CD4-positive, alpha-beta T cell (primary cell): ENCODE results near the gene MRPL50. TPM values are rescaled to one million over a fixed set of nuclear protein-coding genes. Genes with fewer than 3 reads are reported as not detected.

Experiments used
- ATAC-seq: fragments of 200-7000 bp; cut with Tn5 transposase; one replicate; pipeline ENCODE4 v1.10.0; 2022; ENCODE audit warnings: mild to moderate bottlenecking; ENCODE audit not compliant: poor library complexity
- CTCF ChIA-PET: fragments of 350-600 bp; sonication (Branson Sonifier 250); formaldehyde crosslinking; loops from one replicate; lab custom pipeline; 2021; ENCODE audit warnings: antibody characterized with exemption, inconsistent platforms; lab: Charles Lee
- POLR2A ChIA-PET: fragments of 350-600 bp; sonication (Branson Sonifier 250); formaldehyde crosslinking; loops from one replicate; lab custom pipeline; 2021; ENCODE audit warnings: antibody characterized with exemption, inconsistent platforms; lab: Charles Lee
- DNase-seq, 14 experiments: peaks; one replicate each; pipeline ENCODE4 v3.0.0-alpha.2; 2013 to 2020; ENCODE audit warnings: mixed read lengths in 2 of 14
- H3K27ac ChIP-seq, 2 donors: one replicate each; pipeline versions ENCODE4 v1.5.1 to v1.7.0; 2013; ENCODE audit warnings: low read length in 2 of 2, low read depth in 1 of 2, mild to moderate bottlenecking in 1 of 2
- H3K27me3 ChIP-seq, 2 experiments: 1 replicate in 1 of 2; 2 replicates in 1 of 2; pipeline versions ENCODE4 v1.6.1 to v1.7.0; 2013; ENCODE audit warnings: low read length in 2 of 2, control low read depth in 1 of 2, mild to moderate bottlenecking in 1 of 2, moderate library complexity in 1 of 2; ENCODE audit not compliant: insufficient read depth in 2 of 2, control insufficient read depth in 1 of 2
- H3K36me3 ChIP-seq: one replicate; pipeline ENCODE4 v1.6.1; 2013; ENCODE audit warnings: low read length, control low read depth; ENCODE audit not compliant: insufficient read depth
- H3K4me1 ChIP-seq: one replicate; pipeline ENCODE4 v1.6.1; 2013; ENCODE audit warnings: low read length, control low read depth; ENCODE audit not compliant: insufficient read depth
- H3K4me3 ChIP-seq: one replicate; pipeline ENCODE4 v1.5.1; 2013; ENCODE audit warnings: mild to moderate bottlenecking, low read length, moderate library complexity
- H3K9me3 ChIP-seq, 2 experiments: 1 replicate in 1 of 2; 2 replicates in 1 of 2; pipeline versions ENCODE4 v1.6.1 to v1.7.0; 2013; ENCODE audit warnings: low read length in 2 of 2, mild to moderate bottlenecking in 2 of 2, control low read depth in 1 of 2, moderate library complexity in 1 of 2; ENCODE audit not compliant: control insufficient read depth in 1 of 2, insufficient read depth in 1 of 2
- H3K27ac Mint-ChIP-seq: one replicate; pipeline ENCODE4 v1.8.0; 2020; ENCODE audit warnings: mixed read lengths
- H3K27me3 Mint-ChIP-seq: one replicate; pipeline ENCODE4 v1.8.0; 2021; ENCODE audit warnings: mixed read lengths
- H3K36me3 Mint-ChIP-seq: one replicate; pipeline ENCODE4 v1.8.0; 2021; ENCODE audit warnings: low read depth, mixed read lengths
- H3K4me1 Mint-ChIP-seq: one replicate; pipeline ENCODE4 v1.8.0; 2021; ENCODE audit warnings: low read depth, mixed read lengths
- H3K4me3 Mint-ChIP-seq: one replicate; pipeline ENCODE4 v1.8.0; 2020; ENCODE audit warnings: mild to moderate bottlenecking, mixed read lengths
- H3K9me3 Mint-ChIP-seq: one replicate; pipeline ENCODE4 v1.8.0; 2020; ENCODE audit warnings: mixed read lengths
- CTCF ChIP-seq: fragments of 200-600 bp; IDR thresholded peaks from one replicate; pipeline ENCODE4 v1.8.0; 2022; ENCODE audit warnings: antibody characterized with exemption, mild to moderate bottlenecking
- intact Hi-C, 2 experiments: fragments of 100-400 bp; cut with DNase I in 1 of 2; cut with micrococcal nuclease in 1 of 2; formaldehyde crosslinking; loops; one replicate each; pipeline versions ENCODE4 v1.15.1 to v1.9.0; 2023 to 2025; cut with DNase I, micrococcal nuclease
- total RNA-seq, 174 experiments: library from RNA in 2 of 174; stranded (reverse) in 2 of 174; gene quantifications; one replicate each; pipeline ENCODE4 v1.2.3 and lab custom pipeline; 2021 to 2026

Gene MRPL50
- total RNA-seq, 2 experiments from 2014 or later, result 5.9 to 6.1 TPM

- Histone ChIP-seq H3K4me3 (peak overlapping the region; percentile 81), H3K9me3 (no peaks in the 10 kb centered on the region), H3K4me1 (peaks cover 32% of the 10 kb centered on the region), H3K36me3 (peaks cover 45% of the 10 kb centered on the region), H3K27ac (peak overlapping the region; percentile 58 to 66), H3K27me3 (no peaks in the 10 kb centered on the region)
- Mint-ChIP-seq H3K27me3 (no peaks in the 10 kb centered on the region), H3K9me3 (peaks cover 2% of the 10 kb centered on the region), H3K4me3 (peak overlapping the region; percentile 99), H3K36me3 (peaks cover 89% of the 10 kb centered on the region), H3K27ac (peak overlapping the region; percentile 99), H3K4me1 (peaks cover 85% of the 10 kb centered on the region)
- intact Hi-C loops, result loop anchor here (1.0 to 10.0 kb wide), 5 partner anchors 134 to 1492 kb away; partner anchors contain the start of genes RNF20 (in 2 of the 2), STX17 (in 1 of the 2) and TEX10 (in 1 of the 2)
- ChIA-PET CTCF (interaction anchor here (2.2 kb wide), 1 partner anchor 11 kb away, joined by 14 read pairs; no protein-coding TSS in a partner anchor), POLR2A (interaction anchor here (0.6 to 1.6 kb wide), 12 partner anchors 9 to 1492 kb away, joined by 3 to 31 read pairs (median 4); partner anchors contain the start of genes RNF20 and STX17)
- ATAC-seq (no peak), DNase-seq (peak in 2 of 14 experiments; percentile 5 to 29)
- TF ChIP-seq CTCF, result no peak
Observed at GRCh38 chr9:101398930-101399642, 668 bp upstream of the MRPL50 start.

- Mint-ChIP-seq H3K4me3 (peak overlapping the region; percentile 99), H3K27ac (peak overlapping the region; percentile 99), H3K9me3 (no peaks in the 10 kb centered on the region), H3K4me1 (peaks cover 85% of the 10 kb centered on the region), H3K27me3 (no peaks in the 10 kb centered on the region), H3K36me3 (peaks cover 84% of the 10 kb centered on the region)
- DNase-seq (no peak), ATAC-seq (no peak)
- no peak for TF ChIP-seq CTCF
- ChIA-PET CTCF (interaction anchor here (2.2 kb wide), 1 partner anchor 10 kb away, joined by 14 read pairs; no protein-coding TSS in a partner anchor), POLR2A (interaction anchor here (1.0 to 1.5 kb wide), 3 partner anchors 9 to 169 kb away, joined by 3 to 15 read pairs (median 3); no protein-coding TSS in a partner anchor)
- intact Hi-C loops, result loop anchor here in 1 of 2 experiments (2.0 to 10.0 kb wide), 4 partner anchors 135 to 1490 kb away; partner anchors contain the start of genes RNF20, STX17 and TEX10
- H3K36me3 ChIP-seq, result peaks cover 31% of the 10 kb centered on the region
- no peaks in the 10 kb centered on the region for H3K27me3 ChIP-seq
- H3K4me3 ChIP-seq, result peak overlapping the region; percentile 81
- H3K9me3 ChIP-seq, result no peaks in the 10 kb centered on the region
- peak overlapping the region; percentile 87 to 92 for H3K27ac ChIP-seq
- peaks cover 32% of the 10 kb centered on the region for H3K4me1 ChIP-seq
Observed at GRCh38 chr9:101397746-101398067, 711 bp downstream of the MRPL50 start.

GRCh38 chr9:101394687-101395086 is 3.7 kb downstream of the MRPL50 start:
- Mint-ChIP-seq H3K27ac (peak overlapping the region; percentile 8), H3K36me3 (peaks cover 85% of the 10 kb centered on the region), H3K9me3 (peaks cover 2% of the 10 kb centered on the region), H3K27me3 (no peaks in the 10 kb centered on the region), H3K4me3 (peak overlapping the region; percentile 32), H3K4me1 (peaks cover 81% of the 10 kb centered on the region)
- ChIA-PET CTCF (no interaction called here), POLR2A (no interaction called here)
- Histone ChIP-seq H3K36me3 (peaks cover 19% of the 10 kb centered on the region), H3K4me3 (no peak overlapping the region), H3K27ac (no peak overlapping the region), H3K27me3 (no peaks in the 10 kb centered on the region), H3K4me1 (peaks cover 22% of the 10 kb centered on the region), H3K9me3 (no peaks in the 10 kb centered on the region)
- intact Hi-C loops, result loop anchor here in 1 of 2 experiments (5.0 to 10.0 kb wide), 3 partner anchors 1042 to 1487 kb away; partner anchors contain the start of genes STX17 and TEX10
- no peak for DNase-seq
- no peak for TF ChIP-seq CTCF
- ATAC-seq, result no peak
